Hepatocyte (in vitro differentiated cells): Measurements from ENCODE around the gene SRR. TPM values are rescaled to one million over a fixed set of nuclear protein-coding genes. Genes with fewer than 3 reads are reported as not detected.

Source experiments
- DNase-seq: peaks from one replicate; pipeline ENCODE4 v3.0.0-alpha.2; 2016; ENCODE audit warnings: low spot score
- H2AFZ ChIP-seq: fragments of 200-600 bp; sonication (generic); 2 replicates; pipeline ENCODE4 v1.6.0; 2016; ENCODE audit warnings: antibody characterized with exemption, mild to moderate bottlenecking
- H3K27ac ChIP-seq: fragments of 200-600 bp; sonication (generic); 2 replicates; pipeline ENCODE4 v1.5.1; 2016; ENCODE audit warnings: mild to moderate bottlenecking
- H3K27me3 ChIP-seq: fragments of 200-600 bp; sonication (generic); 2 replicates; pipeline ENCODE4 v1.6.1; 2016
- H3K36me3 ChIP-seq: fragments of 200-600 bp; sonication (generic); replicated peaks from 2 replicates; pipeline ENCODE4 v1.5.1; 2016; ENCODE audit warnings: low read depth; ENCODE audit not compliant: insufficient read depth
- H3K4me1 ChIP-seq: fragments of 200-600 bp; sonication (generic); 2 replicates; pipeline ENCODE4 v1.5.1; 2016; ENCODE audit warnings: mild to moderate bottlenecking, moderate library complexity; ENCODE audit not compliant: insufficient read depth
- H3K4me2 ChIP-seq: fragments of 200-600 bp; sonication (generic); 2 replicates; pipeline ENCODE4 v1.6.0; 2016
- H3K4me3 ChIP-seq: fragments of 200-600 bp; sonication (generic); 2 replicates; pipeline ENCODE4 v1.5.1; 2016; ENCODE audit warnings: mild to moderate bottlenecking
- H3K79me2 ChIP-seq: fragments of 200-600 bp; sonication (generic); 2 replicates; pipeline ENCODE4 v1.6.0; 2017; ENCODE audit warnings: mild to moderate bottlenecking
- H3K9me2 ChIP-seq: fragments of 200-600 bp; sonication (generic); replicated peaks from 2 replicates; pipeline ENCODE4 v1.6.0; 2017; ENCODE audit warnings: mild to moderate bottlenecking; ENCODE audit not compliant: insufficient read depth
- H3K9me3 ChIP-seq: fragments of 200-600 bp; sonication (generic); 2 replicates; pipeline ENCODE4 v1.5.1; 2016; ENCODE audit warnings: low read depth, mild to moderate bottlenecking
- H4K20me1 ChIP-seq: fragments of 200-600 bp; sonication (generic); 2 replicates; pipeline ENCODE4 v1.6.0; 2016; ENCODE audit warnings: mild to moderate bottlenecking; ENCODE audit not compliant: insufficient read depth, poor library complexity, severe bottlenecking
- CTCF ChIP-seq: fragments of 200-600 bp; sonication (generic); IDR thresholded peaks from 2 replicates; pipeline ENCODE4 v1.5.1; 2016; ENCODE audit warnings: antibody characterized with exemption, mild to moderate bottlenecking; ENCODE audit not compliant: poor library complexity
- EZH2 ChIP-seq: fragments of 200-600 bp; sonication (generic); IDR thresholded peaks from 2 replicates; pipeline ENCODE4 v1.6.1; 2016; ENCODE audit warnings: antibody characterized with exemption, mild to moderate bottlenecking, borderline replicate concordance
- EZH2phosphoT487 ChIP-seq: fragments of 200-600 bp; sonication (generic); IDR thresholded peaks from one replicate; pipeline ENCODE4 v1.6.1; 2018; ENCODE audit warnings: antibody characterized with exemption, mild to moderate bottlenecking, low read depth, moderate library complexity; ENCODE audit not compliant: unreplicated experiment, severe bottlenecking
- WGBS: methylation state at CpG from one replicate; pipeline ENCODE4 v1.1.6; 2016; ENCODE audit warnings: low lambda C conversion rate; ENCODE audit errors: missing lambda C conversion rate; 5-methylcytosine and 5-hydroxymethylcytosine counted together
- polyA plus RNA-seq: library from polyadenylated mRNA; unstranded; fragments of >200 nt; fragmentation: Nextera tagmentation; extraction: Ambion mirVana; gene quantifications from 2 replicates; pipeline ENCODE4 v1.2.1, GENCODE V29; 2016
- total RNA-seq: library from RNA; depleted of rRNA; stranded (reverse); fragments of >200 nt; gene quantifications from 2 replicates; pipeline ENCODE4 v1.2.3, GENCODE V29; 2014

The SRR gene
- total and polyA plus RNA-seq, 2 experiments from 2014 or later: 7.8 to 16.0 TPM

- H3K9me2 ChIP-seq: no peaks in the 10 kb centered on the region
- H3K36me3 ChIP-seq: no peaks in the 10 kb centered on the region
- H3K4me2 ChIP-seq: peak within 1 kb of the TSS; percentile 100
- no peaks in the 10 kb centered on the region for H3K27me3 ChIP-seq
- H3K9me3 ChIP-seq: no peaks in the 10 kb centered on the region
- no peaks in the 10 kb centered on the region for H4K20me1 ChIP-seq
- peaks cover 36% of the 10 kb centered on the region for H3K79me2 ChIP-seq
- TF ChIP-seq EZH2 (no peak), EZH2phosphoT487 (no peak), CTCF (no peak)
- H3K4me3 ChIP-seq: peak within 1 kb of the TSS; percentile 64
- peak; percentile 77 for DNase-seq
- WGBS: 1% methylated on average over 46 of the region's 77 CpGs
- H3K27ac ChIP-seq: peak within 1 kb of the TSS; percentile 85
- peaks cover 8% of the 10 kb centered on the region for H3K4me1 ChIP-seq
- H2AFZ ChIP-seq: peak within 1 kb of the TSS; percentile 95
Measured at GRCh38 chr17:2336852-2337543, 33.2 kb downstream of the SRR start, which contains the start of gene SGSM2. Gene SGSM2, plus strand, starts transcription at chr17:2337501. Its CDS starts 188 bp downstream, at chr17:2337689.

GRCh38 chr17:2337544-2338314, 34.0 kb downstream of the SRR start:
- Histone ChIP-seq H3K36me3 (no peaks in the 10 kb centered on the region), H3K9me2 (no peaks in the 10 kb centered on the region), H3K9me3 (no peaks in the 10 kb centered on the region), H3K4me1 (peaks cover 8% of the 10 kb centered on the region), H4K20me1 (no peaks in the 10 kb centered on the region), H3K27ac (peak overlapping the region; percentile 85), H3K4me3 (peak overlapping the region; percentile 64), H3K4me2 (peak overlapping the region; percentile 100), H3K27me3 (no peaks in the 10 kb centered on the region), H3K79me2 (peaks cover 36% of the 10 kb centered on the region), H2AFZ (peak overlapping the region; percentile 82)
- peak; percentile 84 for DNase-seq
- TF ChIP-seq EZH2phosphoT487 (no peak), CTCF (no peak), EZH2 (no peak)
- WGBS: under 1% methylated on average over 26 of the region's 92 CpGs

GRCh38 chr17:2338315-2338657, 34.5 kb downstream of the SRR start:
- TF ChIP-seq CTCF: no peak
- no peak for TF ChIP-seq EZH2phosphoT487
- TF ChIP-seq EZH2: no peak
- Histone ChIP-seq H4K20me1 (no peaks in the 10 kb centered on the region), H3K79me2 (peaks cover 36% of the 10 kb centered on the region), H3K4me2 (peak overlapping the region; percentile 100), H3K9me3 (no peaks in the 10 kb centered on the region), H3K27me3 (no peaks in the 10 kb centered on the region), H3K27ac (peak overlapping the region; percentile 85), H3K9me2 (no peaks in the 10 kb centered on the region), H3K4me1 (peaks cover 8% of the 10 kb centered on the region), H3K36me3 (no peaks in the 10 kb centered on the region), H2AFZ (peak overlapping the region; percentile 82), H3K4me3 (peak overlapping the region; percentile 64)
- 22% methylated on average over 5 of the region's 5 CpGs for WGBS
- peak; percentile 61 for DNase-seq
